Fibroblast of lung (primary cell): ENCODE data around the gene PAIP1. TPM values are rescaled to one million over a fixed set of nuclear protein-coding genes. Genes with fewer than 3 reads are reported as not detected.

ENCODE experiments used
- DNase-seq, 2 donors: peaks; one replicate each; pipeline versions ENCODE4 v3.0.0 to v3.0.0-alpha.2; 2010; ENCODE audit warnings: low read depth in 2 of 2
- H2AFZ ChIP-seq: 2 replicates; pipeline ENCODE4 v1.5.1; 2012; ENCODE audit warnings: low read length, control low read depth, inconsistent platforms
- H3K27ac ChIP-seq: 2 replicates; pipeline ENCODE4 v1.5.1; 2011; ENCODE audit warnings: low read length, control low read depth; ENCODE audit not compliant: insufficient read depth
- H3K27me3 ChIP-seq: 2 replicates; pipeline ENCODE4 v1.5.1; 2011; ENCODE audit warnings: mild to moderate bottlenecking, low read length; ENCODE audit not compliant: control insufficient read depth, insufficient read depth
- H3K36me3 ChIP-seq: 2 replicates; pipeline ENCODE4 v1.5.1; 2011; ENCODE audit warnings: low read length; ENCODE audit not compliant: control insufficient read depth, insufficient read depth
- H3K4me1 ChIP-seq: 2 replicates; pipeline ENCODE4 v1.5.1; 2011; ENCODE audit warnings: low read length; ENCODE audit not compliant: control insufficient read depth, insufficient read depth; ENCODE audit errors: extremely low read depth
- H3K4me2 ChIP-seq: 2 replicates; pipeline ENCODE4 v1.5.1; 2011; ENCODE audit warnings: low read length, control low read depth; ENCODE audit not compliant: insufficient read depth; ENCODE audit errors: extremely low read depth
- H3K4me3 ChIP-seq, 4 experiments: fragments of 200-600 bp in 1 of 4; sonication (generic) in 1 of 4; replicated peaks in 1 of 4; 2 replicates each; pipeline ENCODE4 v1.5.1; 2011 to 2016; ENCODE audit warnings: low read length in 4 of 4, low read depth in 3 of 4, mild to moderate bottlenecking in 3 of 4, control low read depth in 2 of 4, inconsistent platforms in 1 of 4, mixed read lengths in 1 of 4; ENCODE audit not compliant: insufficient read depth in 1 of 4; ENCODE audit errors: control extremely low read depth in 1 of 4
- H3K79me2 ChIP-seq: 2 replicates; pipeline ENCODE4 v1.5.1; 2012; ENCODE audit warnings: mild to moderate bottlenecking, low read length, inconsistent platforms; ENCODE audit not compliant: control insufficient read depth, insufficient read depth
- H3K9ac ChIP-seq: 2 replicates; pipeline ENCODE4 v1.5.1; 2011; ENCODE audit warnings: mild to moderate bottlenecking, low read length, control low read depth; ENCODE audit not compliant: insufficient read depth
- H3K9me3 ChIP-seq: 2 replicates; pipeline ENCODE4 v1.5.1; 2012; ENCODE audit warnings: low read depth, low read length; ENCODE audit not compliant: control insufficient read depth, insufficient read depth
- H4K20me1 ChIP-seq: 2 replicates; pipeline ENCODE4 v1.5.1; 2011; ENCODE audit warnings: low read length; ENCODE audit not compliant: control insufficient read depth, insufficient read depth; ENCODE audit errors: extremely low read depth
- CTCF ChIP-seq, 2 donors: IDR thresholded peaks in 1 of 2; conservative IDR thresholded peaks in 1 of 2; 1 replicate in 1 of 2; 2 replicates in 1 of 2; pipeline ENCODE4 v1.5.1; 2011 to 2012; ENCODE audit warnings: low read length in 2 of 2, control low read depth in 1 of 2, inconsistent platforms in 1 of 2, low read depth in 1 of 2, mild to moderate bottlenecking in 1 of 2
- EZH2 ChIP-seq: IDR thresholded peaks from 2 replicates; pipeline ENCODE4 v1.5.1; 2012; ENCODE audit warnings: low read length, control low read depth, mild to moderate bottlenecking; ENCODE audit errors: missing control alignments
- polyA plus RNA-seq, 2 donors: library from polyadenylated mRNA; depleted of rRNA in 1 of 2; stranded (reverse) in 1 of 2; unstranded in 1 of 2; fragments of >200 nt; gene quantifications; 2 replicates each; pipeline ENCODE4 v1.2.1, GENCODE V29; 2011 to 2012; ENCODE audit warnings: missing spikeins in 1 of 2
- total RNA-seq: library from RNA; depleted of rRNA; stranded (reverse); fragments of >200 nt; gene quantifications from 2 replicates; pipeline ENCODE4 v1.2.1, GENCODE V29; 2014

PAIP1 gene
- total and polyA plus RNA-seq, 2 donors (not counting 1 experiment from before 2014, with no cell fraction given) = 85.4 to 120 TPM

DNA sequence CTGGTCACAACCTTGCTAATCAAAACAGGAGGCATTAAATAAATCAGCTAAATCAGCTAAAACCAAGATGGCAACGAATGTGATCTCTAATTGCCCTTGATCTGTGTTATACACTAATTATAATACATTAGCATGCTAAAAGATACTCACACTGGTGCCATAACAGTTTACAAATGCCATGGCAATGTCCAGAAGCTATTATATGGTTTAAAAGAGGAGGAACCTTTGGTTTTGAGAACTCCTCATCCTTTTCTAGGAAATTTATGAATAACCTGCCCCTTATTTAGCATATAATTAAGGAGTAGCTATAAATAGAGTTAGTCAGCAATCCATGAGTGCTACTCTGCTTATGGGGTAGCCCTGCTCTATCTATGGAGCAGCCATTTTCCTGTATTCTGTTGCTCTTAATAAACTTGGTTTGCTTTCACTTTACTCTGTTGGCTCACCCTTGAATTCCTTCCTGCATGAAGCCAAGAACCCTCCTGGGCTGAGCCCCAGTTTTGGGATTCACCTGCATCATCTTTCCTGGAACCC is 27.4 kb upstream of the PAIP1 start:
- Histone ChIP-seq H3K79me2 (no peaks in the 10 kb centered on the region), H4K20me1 (no peaks in the 10 kb centered on the region), H3K4me2 (no peak overlapping the region), H3K9ac (no peak overlapping the region), H3K27ac (no peak overlapping the region), H3K36me3 (no peaks in the 10 kb centered on the region), H3K4me1 (no peaks in the 10 kb centered on the region), H3K27me3 (no peaks in the 10 kb centered on the region), H3K4me3 (no peak overlapping the region), H3K9me3 (no peaks in the 10 kb centered on the region), H2AFZ (no peak overlapping the region)
- no peak for DNase-seq
- TF ChIP-seq CTCF (conservative IDR thresholded peaks at IDR 0.05 in 1 of 2, IDR thresholded peaks at IDR 0.05 in 1 of 2; ENCODE audit: low read depth in 1 of 2, low read length in 2 of 2) = no peak
- TF ChIP-seq EZH2 = no peak

DNA sequence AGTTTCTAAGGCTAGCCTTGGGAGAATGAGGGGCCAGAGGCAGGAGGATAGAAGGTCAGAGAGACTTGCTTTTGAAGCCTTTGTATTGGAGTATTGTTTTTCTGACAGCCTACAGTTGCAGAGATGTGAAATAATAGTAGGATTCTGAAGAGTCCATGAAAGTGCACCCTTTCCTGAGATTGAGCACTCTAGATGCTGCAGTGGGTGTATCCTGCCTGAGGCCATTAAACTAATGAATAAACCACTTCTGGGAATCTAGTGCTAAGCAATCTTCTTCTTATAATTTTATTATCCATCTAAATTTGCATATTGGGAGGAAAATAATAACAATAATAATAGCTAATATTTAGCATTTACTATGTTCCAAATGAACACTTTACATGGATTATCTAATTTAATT is 26.8 kb upstream of the PAIP1 start:
- Histone ChIP-seq H3K9ac (no peak overlapping the region), H2AFZ (no peak overlapping the region), H3K27me3 (no peaks in the 10 kb centered on the region), H3K79me2 (no peaks in the 10 kb centered on the region), H3K4me2 (no peak overlapping the region), H3K4me1 (no peaks in the 10 kb centered on the region), H3K36me3 (no peaks in the 10 kb centered on the region), H3K9me3 (no peaks in the 10 kb centered on the region), H3K4me3 (no peak overlapping the region), H4K20me1 (no peaks in the 10 kb centered on the region), H3K27ac (no peak overlapping the region)
- no peak for DNase-seq
- TF ChIP-seq CTCF (conservative IDR thresholded peaks at IDR 0.05 in 1 of 2, IDR thresholded peaks at IDR 0.05 in 1 of 2; ENCODE audit: low read depth in 1 of 2, low read length in 2 of 2) (no peak), EZH2 (no peak)

- Histone ChIP-seq H3K9ac (no peak overlapping the region), H2AFZ (no peak overlapping the region), H3K27me3 (no peaks in the 10 kb centered on the region), H3K27ac (no peak overlapping the region), H3K9me3 (no peaks in the 10 kb centered on the region), H3K4me2 (no peak overlapping the region), H3K4me3 (no peak overlapping the region), H4K20me1 (no peaks in the 10 kb centered on the region), H3K4me1 (no peaks in the 10 kb centered on the region), H3K79me2 (no peaks in the 10 kb centered on the region), H3K36me3 (no peaks in the 10 kb centered on the region)
- no peak for DNase-seq
- TF ChIP-seq EZH2 (no peak), CTCF (conservative IDR thresholded peaks at IDR 0.05 in 1 of 2, IDR thresholded peaks at IDR 0.05 in 1 of 2; ENCODE audit: low read depth in 1 of 2, low read length in 2 of 2) (no peak)
These were observed 25.5 kb upstream of the PAIP1 start for GRCh38 chr5:43582082-43583005.
